CD14-positive monocyte (primary cell): ENCODE results near the gene NIPBL. TPM values are rescaled to one million over a fixed set of nuclear protein-coding genes. Genes with fewer than 3 reads are reported as not detected.
A peak's percentile ranks its signal among the peaks of the same experiment; 100 is the strongest.

ENCODE experiments used
- DNase-seq, 3 donors: peaks; one replicate each; pipeline ENCODE4 v3.0.0-alpha.2; 2011 to 2022
- H2AFZ ChIP-seq: 2 replicates; pipeline ENCODE4 v1.6.0; 2012; ENCODE audit warnings: mild to moderate bottlenecking, low read depth, low read length, inconsistent platforms; ENCODE audit not compliant: insufficient read depth, poor library complexity, severe bottlenecking
- H3K27ac ChIP-seq, 2 donors: 1 replicate in 1 of 2; 2 replicates in 1 of 2; pipeline ENCODE4 v1.5.1; 2012 to 2013; ENCODE audit warnings: low read length in 2 of 2, control low read depth in 1 of 2, inconsistent platforms in 1 of 2, low read depth in 1 of 2, mild to moderate bottlenecking in 1 of 2
- H3K27me3 ChIP-seq, 2 donors: one replicate each; pipeline versions ENCODE4 v1.6.0 to v1.6.1; 2011 to 2013; ENCODE audit warnings: low read length in 2 of 2; ENCODE audit not compliant: control insufficient read depth in 2 of 2, insufficient read depth in 2 of 2
- H3K36me3 ChIP-seq, 2 donors: replicated peaks in 1 of 2; 1 replicate in 1 of 2; 2 replicates in 1 of 2; pipeline versions ENCODE4 v1.5.1 to v1.6.1; 2012 to 2013; ENCODE audit warnings: low read length in 2 of 2, control low read depth in 1 of 2, inconsistent platforms in 1 of 2, mild to moderate bottlenecking in 1 of 2; ENCODE audit not compliant: insufficient read depth in 2 of 2, control insufficient read depth in 1 of 2
- H3K4me1 ChIP-seq, 2 donors: 1 replicate in 1 of 2; 2 replicates in 1 of 2; pipeline versions ENCODE4 v1.5.1 to v1.6.1; 2012 to 2013; ENCODE audit warnings: low read length in 2 of 2, control low read depth in 1 of 2, inconsistent platforms in 1 of 2, mild to moderate bottlenecking in 1 of 2, moderate library complexity in 1 of 2; ENCODE audit not compliant: insufficient read depth in 2 of 2, control insufficient read depth in 1 of 2
- H3K4me2 ChIP-seq: replicated peaks from 2 replicates; pipeline ENCODE3; 2012; ENCODE audit warnings: low read length, moderate library complexity, mild to moderate bottlenecking; ENCODE audit not compliant: poor library complexity, severe bottlenecking; ENCODE audit errors: extremely low read depth
- H3K4me3 ChIP-seq, 3 experiments: fragments of 200-600 bp in 1 of 3; sonication (generic) in 1 of 3; replicated peaks in 1 of 3; 1 replicate in 2 of 3; 2 replicates in 1 of 3; pipeline ENCODE4 v1.5.1; 2011 to 2013; ENCODE audit warnings: low read length in 3 of 3, mild to moderate bottlenecking in 3 of 3, control low read depth in 2 of 3, low read depth in 2 of 3, inconsistent platforms in 1 of 3, moderate library complexity in 1 of 3
- H3K79me2 ChIP-seq: 2 replicates; pipeline ENCODE4 v1.6.0; 2012; ENCODE audit warnings: mild to moderate bottlenecking, control low read depth, inconsistent platforms, low read length, moderate library complexity; ENCODE audit not compliant: insufficient read depth
- H3K9ac ChIP-seq: 2 replicates; pipeline ENCODE4 v1.6.0; 2017; ENCODE audit warnings: low read length, mild to moderate bottlenecking; ENCODE audit not compliant: insufficient read depth, poor library complexity, severe bottlenecking
- H3K9me3 ChIP-seq, 2 donors: replicated peaks in 1 of 2; 1 replicate in 1 of 2; 2 replicates in 1 of 2; pipeline versions ENCODE4 v1.5.1 to v1.6.1; 2012 to 2013; ENCODE audit warnings: low read length in 2 of 2, control low read depth in 1 of 2; ENCODE audit not compliant: control insufficient read depth in 1 of 2, insufficient read depth in 1 of 2
- H4K20me1 ChIP-seq: 2 replicates; pipeline ENCODE4 v1.6.0; 2012; ENCODE audit warnings: mild to moderate bottlenecking, low read length, control low read depth, moderate library complexity; ENCODE audit not compliant: insufficient read depth
- H3K27ac Mint-ChIP-seq, 7 donors: one replicate each; pipeline ENCODE4 v1.8.0; 2020; ENCODE audit warnings: mild to moderate bottlenecking in 7 of 7, mixed read lengths in 7 of 7, moderate library complexity in 6 of 7, inconsistent platforms in 2 of 7
- H3K27me3 Mint-ChIP-seq, 3 donors: one replicate each; pipeline ENCODE4 v1.8.0; 2021 to 2022; ENCODE audit warnings: low read depth in 3 of 3, mild to moderate bottlenecking in 3 of 3, mixed read lengths in 3 of 3, moderate library complexity in 3 of 3, inconsistent platforms in 1 of 3
- H3K36me3 Mint-ChIP-seq, 2 donors: one replicate each; pipeline ENCODE4 v1.8.0; 2020; ENCODE audit warnings: mixed read lengths in 2 of 2, inconsistent platforms in 1 of 2, mild to moderate bottlenecking in 1 of 2
- H3K4me1 Mint-ChIP-seq: one replicate; pipeline ENCODE4 v1.8.0; 2020; ENCODE audit warnings: mild to moderate bottlenecking, mixed read lengths
- H3K4me3 Mint-ChIP-seq, 2 donors: one replicate each; pipeline ENCODE4 v1.8.0; 2020; ENCODE audit warnings: mild to moderate bottlenecking in 2 of 2, mixed read lengths in 2 of 2, moderate library complexity in 1 of 2
- H3K9me3 Mint-ChIP-seq, 7 donors: one replicate each; pipeline ENCODE4 v1.8.0; 2020 to 2022; ENCODE audit warnings: mixed read lengths in 7 of 7, mild to moderate bottlenecking in 6 of 7, moderate library complexity in 6 of 7, inconsistent platforms in 2 of 7
- WGBS: methylation state at CpG from one replicate; pipeline ENCODE4 v1.1.5; 2013; ENCODE audit warnings: missing lambda C conversion rate; ENCODE audit not compliant: insufficient coverage; 5-methylcytosine and 5-hydroxymethylcytosine counted together
- intact Hi-C, 2 donors: fragments of 100-400 bp; cut with micrococcal nuclease; formaldehyde crosslinking; loops; one replicate each; pipeline versions ENCODE4 v1.15.0 to v1.15.1; 2023
- polyA plus RNA-seq, 3 donors: library from polyadenylated mRNA; depleted of rRNA in 1 of 3; unstranded in 2 of 3; stranded (reverse) in 1 of 3; fragments of 300-500 nt in 2 of 3; fragments of >200 nt in 1 of 3; fragmentation: Illumina TruSeq in 2 of 3; gene quantifications; 1 replicate in 2 of 3; 2 replicates in 1 of 3; pipeline ENCODE4 v1.2.3, GENCODE V29; 2012 to 2021
- TF ChIP-seq, protein P1 (sequence below): fragments of 200-600 bp; IDR thresholded peaks from one replicate; pipeline ENCODE4 v1.8.0; 2022; ENCODE audit warnings: antibody characterized with exemption, mild to moderate bottlenecking

NIPBL gene
- polyA plus RNA-seq, 3 donors = 6.6 to 36.0 (median 16.2) TPM

- no CpG with 5 or more reads among the region's 1 CpG for WGBS
These were observed 18.4 kb downstream of the NIPBL start for GRCh38 chr5:36894954-36895353.

DNA sequence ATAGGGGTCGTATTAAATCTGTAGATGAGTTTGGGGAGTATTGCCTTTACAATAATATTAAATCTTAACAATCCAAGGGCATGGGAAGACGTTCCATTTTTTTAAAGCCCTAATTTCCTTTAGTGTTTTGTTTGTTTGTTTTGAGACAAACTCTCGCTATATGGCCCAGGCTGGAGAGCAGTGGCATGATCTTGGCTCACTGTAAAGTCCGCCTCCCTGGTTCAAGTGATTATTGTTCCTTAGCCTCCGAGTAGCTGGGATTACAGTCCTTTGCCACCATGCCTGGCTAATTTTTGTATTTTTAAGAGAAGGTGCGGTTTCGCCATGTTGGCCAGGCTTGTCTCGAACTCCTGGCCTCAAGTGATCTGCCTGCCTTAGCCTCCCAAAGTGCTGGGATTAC, 19.9 kb downstream of the NIPBL start:
- H3K9me3 ChIP-seq = no peaks in the 10 kb centered on the region
- H4K20me1 ChIP-seq = peaks cover 98% of the 10 kb centered on the region
- Mint-ChIP-seq H3K4me1 (peaks cover 60% of the 10 kb centered on the region), H3K4me3 (no peak overlapping the region), H3K9me3 (peaks cover 0 to 1% (median 0%) of the 10 kb centered on the region in 7 donors), H3K36me3 (peaks cover 2 to 4% of the 10 kb centered on the region in 2 donors), H3K27ac (peak overlapping the region in 3 of 7 donors; percentile 0 to 53 (median 18)), H3K27me3 (no peaks in the 10 kb centered on the region)
- H3K36me3 ChIP-seq = peaks cover 0 to 5% of the 10 kb centered on the region in 2 donors
- no peak overlapping the region for H3K9ac ChIP-seq
- TF ChIP-seq, protein P1, sequence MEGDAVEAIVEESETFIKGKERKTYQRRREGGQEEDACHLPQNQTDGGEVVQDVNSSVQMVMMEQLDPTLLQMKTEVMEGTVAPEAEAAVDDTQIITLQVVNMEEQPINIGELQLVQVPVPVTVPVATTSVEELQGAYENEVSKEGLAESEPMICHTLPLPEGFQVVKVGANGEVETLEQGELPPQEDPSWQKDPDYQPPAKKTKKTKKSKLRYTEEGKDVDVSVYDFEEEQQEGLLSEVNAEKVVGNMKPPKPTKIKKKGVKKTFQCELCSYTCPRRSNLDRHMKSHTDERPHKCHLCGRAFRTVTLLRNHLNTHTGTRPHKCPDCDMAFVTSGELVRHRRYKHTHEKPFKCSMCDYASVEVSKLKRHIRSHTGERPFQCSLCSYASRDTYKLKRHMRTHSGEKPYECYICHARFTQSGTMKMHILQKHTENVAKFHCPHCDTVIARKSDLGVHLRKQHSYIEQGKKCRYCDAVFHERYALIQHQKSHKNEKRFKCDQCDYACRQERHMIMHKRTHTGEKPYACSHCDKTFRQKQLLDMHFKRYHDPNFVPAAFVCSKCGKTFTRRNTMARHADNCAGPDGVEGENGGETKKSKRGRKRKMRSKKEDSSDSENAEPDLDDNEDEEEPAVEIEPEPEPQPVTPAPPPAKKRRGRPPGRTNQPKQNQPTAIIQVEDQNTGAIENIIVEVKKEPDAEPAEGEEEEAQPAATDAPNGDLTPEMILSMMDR = no peak
- no peak overlapping the region for H3K4me3 ChIP-seq
- H3K4me2 ChIP-seq = no peak overlapping the region
- no peaks in the 10 kb centered on the region for H3K27me3 ChIP-seq
- H3K79me2 ChIP-seq = peaks cover 98% of the 10 kb centered on the region
- H2AFZ ChIP-seq = no peak overlapping the region
- intact Hi-C loops = no loop called here
- H3K4me1 ChIP-seq = peaks cover 18 to 36% of the 10 kb centered on the region in 2 donors
- peak overlapping the region in 1 of 2 donors; percentile 50 for H3K27ac ChIP-seq
- 87% methylated on average over 3 of the region's 8 CpGs for WGBS
- DNase-seq = no peak

More at GRCh38 chr5:36894954-36895353, 18.4 kb downstream of the NIPBL start:
- Mint-ChIP-seq H3K4me1 (peaks cover 51% of the 10 kb centered on the region), H3K36me3 (peaks cover 7 to 10% of the 10 kb centered on the region in 2 donors), H3K27me3 (no peaks in the 10 kb centered on the region), H3K9me3 (peaks cover 0 to 1% (median 0%) of the 10 kb centered on the region in 7 donors), H3K27ac (peak overlapping the region in 3 of 7 donors; percentile 1 to 53 (median 9)), H3K4me3 (no peak overlapping the region)
- intact Hi-C loops = no loop called here
- no peak for DNase-seq
- Histone ChIP-seq H3K27ac (peak overlapping the region in 1 of 2 donors; percentile 51), H4K20me1 (peaks cover 98% of the 10 kb centered on the region), H3K4me3 (no peak overlapping the region), H3K9ac (no peak overlapping the region), H3K36me3 (peaks cover 0 to 7% of the 10 kb centered on the region in 2 donors), H3K27me3 (no peaks in the 10 kb centered on the region), H3K79me2 (peaks cover 98% of the 10 kb centered on the region), H3K4me1 (peaks cover 11 to 27% of the 10 kb centered on the region in 2 donors), H2AFZ (no peak overlapping the region), H3K4me2 (no peak overlapping the region), H3K9me3 (no peaks in the 10 kb centered on the region)
- TF ChIP-seq, protein P1 = no peak
